ENCODE data around the gene CEP250.

CEP250 gene, protein sequence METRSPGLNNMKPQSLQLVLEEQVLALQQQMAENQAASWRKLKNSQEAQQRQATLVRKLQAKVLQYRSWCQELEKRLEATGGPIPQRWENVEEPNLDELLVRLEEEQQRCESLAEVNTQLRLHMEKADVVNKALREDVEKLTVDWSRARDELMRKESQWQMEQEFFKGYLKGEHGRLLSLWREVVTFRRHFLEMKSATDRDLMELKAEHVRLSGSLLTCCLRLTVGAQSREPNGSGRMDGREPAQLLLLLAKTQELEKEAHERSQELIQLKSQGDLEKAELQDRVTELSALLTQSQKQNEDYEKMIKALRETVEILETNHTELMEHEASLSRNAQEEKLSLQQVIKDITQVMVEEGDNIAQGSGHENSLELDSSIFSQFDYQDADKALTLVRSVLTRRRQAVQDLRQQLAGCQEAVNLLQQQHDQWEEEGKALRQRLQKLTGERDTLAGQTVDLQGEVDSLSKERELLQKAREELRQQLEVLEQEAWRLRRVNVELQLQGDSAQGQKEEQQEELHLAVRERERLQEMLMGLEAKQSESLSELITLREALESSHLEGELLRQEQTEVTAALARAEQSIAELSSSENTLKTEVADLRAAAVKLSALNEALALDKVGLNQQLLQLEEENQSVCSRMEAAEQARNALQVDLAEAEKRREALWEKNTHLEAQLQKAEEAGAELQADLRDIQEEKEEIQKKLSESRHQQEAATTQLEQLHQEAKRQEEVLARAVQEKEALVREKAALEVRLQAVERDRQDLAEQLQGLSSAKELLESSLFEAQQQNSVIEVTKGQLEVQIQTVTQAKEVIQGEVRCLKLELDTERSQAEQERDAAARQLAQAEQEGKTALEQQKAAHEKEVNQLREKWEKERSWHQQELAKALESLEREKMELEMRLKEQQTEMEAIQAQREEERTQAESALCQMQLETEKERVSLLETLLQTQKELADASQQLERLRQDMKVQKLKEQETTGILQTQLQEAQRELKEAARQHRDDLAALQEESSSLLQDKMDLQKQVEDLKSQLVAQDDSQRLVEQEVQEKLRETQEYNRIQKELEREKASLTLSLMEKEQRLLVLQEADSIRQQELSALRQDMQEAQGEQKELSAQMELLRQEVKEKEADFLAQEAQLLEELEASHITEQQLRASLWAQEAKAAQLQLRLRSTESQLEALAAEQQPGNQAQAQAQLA (N-terminal part only)

DNA sequence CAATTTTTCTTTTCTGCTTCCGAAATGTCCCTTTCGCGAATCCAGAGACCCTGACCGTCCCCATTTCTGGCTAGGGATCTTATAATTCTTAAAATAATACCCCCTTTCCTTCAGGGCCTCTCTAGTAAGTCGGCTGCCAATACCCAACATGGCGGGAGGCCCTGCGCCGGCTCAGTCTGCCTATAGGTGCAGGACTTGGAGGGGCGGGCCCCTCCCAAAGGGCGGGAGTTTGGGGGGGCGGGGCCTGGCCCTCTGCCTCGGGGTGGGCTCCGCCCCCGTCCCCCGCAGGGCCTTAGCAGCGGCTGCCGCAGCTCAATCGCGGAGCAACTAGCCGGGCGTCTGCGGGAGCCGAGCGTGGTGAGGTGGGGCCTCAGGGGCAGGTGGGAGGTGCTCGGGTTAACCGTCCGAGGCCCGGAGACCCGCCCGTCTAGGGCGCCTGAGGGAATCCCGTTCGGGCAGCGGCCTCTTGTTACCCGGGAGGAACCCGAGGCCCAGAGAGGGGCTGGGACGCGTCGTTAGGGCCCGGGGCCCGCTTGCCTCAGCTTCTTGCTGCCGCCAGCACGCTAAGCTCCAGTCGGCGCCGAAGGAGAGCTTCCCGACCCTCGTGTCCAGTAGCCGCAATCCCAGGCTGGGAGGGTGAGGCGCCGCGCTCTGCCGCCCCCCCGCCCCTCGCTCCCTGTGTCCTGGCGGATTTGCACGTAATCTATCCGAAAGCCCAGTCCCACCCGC lies at the start of gene CEP250:
CEP250 (plus strand) TSS at position 718 of the 729 bp plus-strand sequence. CDS start 6,770 bp downstream, outside the sequence.
- peak; percentile 98 for DNase-seq (ENCODE audit: low spot score)
- in situ Hi-C loops (cut with MboI; ENCODE audit: low sequenced_read_pairs, unreplicated experiment) = no loop called here
- TF ChIP-seq, protein P1, sequence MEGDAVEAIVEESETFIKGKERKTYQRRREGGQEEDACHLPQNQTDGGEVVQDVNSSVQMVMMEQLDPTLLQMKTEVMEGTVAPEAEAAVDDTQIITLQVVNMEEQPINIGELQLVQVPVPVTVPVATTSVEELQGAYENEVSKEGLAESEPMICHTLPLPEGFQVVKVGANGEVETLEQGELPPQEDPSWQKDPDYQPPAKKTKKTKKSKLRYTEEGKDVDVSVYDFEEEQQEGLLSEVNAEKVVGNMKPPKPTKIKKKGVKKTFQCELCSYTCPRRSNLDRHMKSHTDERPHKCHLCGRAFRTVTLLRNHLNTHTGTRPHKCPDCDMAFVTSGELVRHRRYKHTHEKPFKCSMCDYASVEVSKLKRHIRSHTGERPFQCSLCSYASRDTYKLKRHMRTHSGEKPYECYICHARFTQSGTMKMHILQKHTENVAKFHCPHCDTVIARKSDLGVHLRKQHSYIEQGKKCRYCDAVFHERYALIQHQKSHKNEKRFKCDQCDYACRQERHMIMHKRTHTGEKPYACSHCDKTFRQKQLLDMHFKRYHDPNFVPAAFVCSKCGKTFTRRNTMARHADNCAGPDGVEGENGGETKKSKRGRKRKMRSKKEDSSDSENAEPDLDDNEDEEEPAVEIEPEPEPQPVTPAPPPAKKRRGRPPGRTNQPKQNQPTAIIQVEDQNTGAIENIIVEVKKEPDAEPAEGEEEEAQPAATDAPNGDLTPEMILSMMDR (IDR thresholded peaks at IDR 0.05; ENCODE audit: borderline replicate concordance, control extremely low read depth, extremely low read depth, insufficient read depth, missing control alignments) = no peak

DNA sequence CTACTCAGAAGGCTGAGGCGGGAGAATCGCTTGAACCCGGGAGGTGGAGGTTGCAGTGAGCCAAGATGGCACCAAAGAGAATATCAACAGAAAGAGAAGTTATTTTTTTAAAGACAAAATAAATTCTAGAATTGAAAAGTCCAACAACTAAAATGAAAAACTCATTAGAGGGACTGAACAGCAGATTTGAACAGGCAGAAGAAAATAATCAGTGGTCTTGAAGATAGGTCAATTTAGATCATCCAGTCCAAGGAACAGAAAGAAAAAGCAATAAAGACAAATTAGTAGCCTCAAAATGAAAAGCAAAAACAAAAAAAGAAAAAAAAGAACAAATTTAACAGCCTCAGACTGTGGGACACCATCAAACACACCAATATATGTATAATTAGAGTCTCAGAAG lies 49.6 kb upstream of the CEP250 start:
- in situ Hi-C loops (cut with MboI; ENCODE audit: low sequenced_read_pairs, unreplicated experiment) = no loop called here
- TF ChIP-seq, protein P1 (IDR thresholded peaks at IDR 0.05; ENCODE audit: borderline replicate concordance, control extremely low read depth, extremely low read depth, insufficient read depth, missing control alignments) = no peak
- no peak for DNase-seq (ENCODE audit: low spot score)

DNA sequence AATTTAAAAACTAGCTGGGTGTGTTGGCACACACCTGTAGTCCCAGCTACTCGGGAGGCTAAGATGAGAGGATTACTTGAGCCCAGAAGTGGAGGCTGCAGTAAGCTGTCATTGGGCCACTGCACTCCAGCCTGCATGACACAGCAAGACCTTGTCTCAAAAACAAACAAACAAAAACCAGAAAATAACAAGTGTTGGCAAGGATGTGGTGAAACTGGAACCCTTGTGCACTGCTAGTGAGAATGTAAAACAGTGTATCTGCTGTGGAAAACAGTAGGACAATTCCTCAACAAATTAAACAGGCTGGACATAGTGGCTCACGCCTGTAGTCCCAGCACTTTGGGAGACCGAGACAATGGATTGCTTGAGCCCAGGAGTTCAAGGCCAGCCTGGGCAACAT lies 47.1 kb upstream of the CEP250 start:
- no peak for DNase-seq (ENCODE audit: low spot score)
- in situ Hi-C loops (cut with MboI; ENCODE audit: low sequenced_read_pairs, unreplicated experiment) = no loop called here
- TF ChIP-seq, protein P1 (IDR thresholded peaks at IDR 0.05; ENCODE audit: borderline replicate concordance, control extremely low read depth, extremely low read depth, insufficient read depth, missing control alignments) = no peak

DNA sequence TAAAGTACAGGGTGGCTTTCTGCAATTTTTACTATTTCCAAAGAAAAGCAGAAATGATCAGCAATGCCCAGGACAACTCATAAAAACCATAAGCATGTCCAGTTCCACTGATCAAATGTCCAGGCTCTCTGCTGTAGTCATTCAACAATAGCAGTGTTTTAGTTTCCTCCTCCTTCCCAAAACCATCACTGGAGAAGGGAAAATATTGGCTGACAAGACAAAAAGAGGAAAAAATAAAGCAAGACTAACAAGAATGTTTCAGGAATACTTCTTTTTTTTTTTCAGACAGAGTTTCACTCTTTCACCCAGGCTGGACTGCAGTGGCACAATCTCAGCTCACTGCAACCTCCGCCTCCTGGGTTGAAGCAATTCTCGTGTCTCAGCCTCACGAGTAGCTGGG lies 45.9 kb upstream of the CEP250 start:
- no peak for DNase-seq (ENCODE audit: low spot score)
- in situ Hi-C loops (cut with MboI; ENCODE audit: low sequenced_read_pairs, unreplicated experiment) = no loop called here
- TF ChIP-seq, protein P1 (IDR thresholded peaks at IDR 0.05; ENCODE audit: borderline replicate concordance, control extremely low read depth, extremely low read depth, insufficient read depth, missing control alignments) = no peak

DNA sequence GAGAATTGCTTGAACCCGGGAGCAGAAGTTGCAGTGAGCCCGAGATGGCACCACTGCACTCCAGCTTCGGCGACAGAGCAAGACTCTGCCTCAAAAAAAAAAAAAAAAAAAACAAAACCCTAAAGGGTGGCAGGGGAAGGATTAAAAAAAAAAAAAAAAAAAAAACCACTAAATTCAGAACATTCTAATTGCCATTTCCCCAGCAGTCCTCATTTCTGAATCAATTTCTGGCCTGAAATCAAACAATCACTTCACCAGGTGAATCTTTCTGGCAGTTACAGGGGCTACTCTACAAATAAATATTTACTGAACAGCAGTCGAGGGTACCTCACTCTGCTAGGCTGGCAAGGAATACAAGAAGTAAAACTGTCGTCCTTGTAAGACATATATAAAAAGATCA lies 44.8 kb upstream of the CEP250 start:
- DNase-seq (ENCODE audit: low spot score) = no peak
- TF ChIP-seq, protein P1 (IDR thresholded peaks at IDR 0.05; ENCODE audit: borderline replicate concordance, control extremely low read depth, extremely low read depth, insufficient read depth, missing control alignments) = no peak
- in situ Hi-C loops (cut with MboI; ENCODE audit: low sequenced_read_pairs, unreplicated experiment) = no loop called here
